Hepatocyte (in vitro differentiated cells): Measurements from ENCODE around the gene TMEFF2. TPM values are rescaled to one million over a fixed set of nuclear protein-coding genes. Genes with fewer than 3 reads are reported as not detected.

Source experiments
- DNase-seq: peaks from one replicate; pipeline ENCODE4 v3.0.0-alpha.2; 2016; ENCODE audit warnings: low spot score
- H2AFZ ChIP-seq: fragments of 200-600 bp; sonication (generic); 2 replicates; pipeline ENCODE4 v1.6.0; 2016; ENCODE audit warnings: antibody characterized with exemption, mild to moderate bottlenecking
- H3K27ac ChIP-seq: fragments of 200-600 bp; sonication (generic); 2 replicates; pipeline ENCODE4 v1.5.1; 2016; ENCODE audit warnings: mild to moderate bottlenecking
- H3K27me3 ChIP-seq: fragments of 200-600 bp; sonication (generic); 2 replicates; pipeline ENCODE4 v1.6.1; 2016
- H3K36me3 ChIP-seq: fragments of 200-600 bp; sonication (generic); replicated peaks from 2 replicates; pipeline ENCODE4 v1.5.1; 2016; ENCODE audit warnings: low read depth; ENCODE audit not compliant: insufficient read depth
- H3K4me1 ChIP-seq: fragments of 200-600 bp; sonication (generic); 2 replicates; pipeline ENCODE4 v1.5.1; 2016; ENCODE audit warnings: mild to moderate bottlenecking, moderate library complexity; ENCODE audit not compliant: insufficient read depth
- H3K4me2 ChIP-seq: fragments of 200-600 bp; sonication (generic); 2 replicates; pipeline ENCODE4 v1.6.0; 2016
- H3K4me3 ChIP-seq: fragments of 200-600 bp; sonication (generic); 2 replicates; pipeline ENCODE4 v1.5.1; 2016; ENCODE audit warnings: mild to moderate bottlenecking
- H3K79me2 ChIP-seq: fragments of 200-600 bp; sonication (generic); 2 replicates; pipeline ENCODE4 v1.6.0; 2017; ENCODE audit warnings: mild to moderate bottlenecking
- H3K9me2 ChIP-seq: fragments of 200-600 bp; sonication (generic); replicated peaks from 2 replicates; pipeline ENCODE4 v1.6.0; 2017; ENCODE audit warnings: mild to moderate bottlenecking; ENCODE audit not compliant: insufficient read depth
- H3K9me3 ChIP-seq: fragments of 200-600 bp; sonication (generic); 2 replicates; pipeline ENCODE4 v1.5.1; 2016; ENCODE audit warnings: low read depth, mild to moderate bottlenecking
- H4K20me1 ChIP-seq: fragments of 200-600 bp; sonication (generic); 2 replicates; pipeline ENCODE4 v1.6.0; 2016; ENCODE audit warnings: mild to moderate bottlenecking; ENCODE audit not compliant: insufficient read depth, poor library complexity, severe bottlenecking
- CTCF ChIP-seq: fragments of 200-600 bp; sonication (generic); IDR thresholded peaks from 2 replicates; pipeline ENCODE4 v1.5.1; 2016; ENCODE audit warnings: antibody characterized with exemption, mild to moderate bottlenecking; ENCODE audit not compliant: poor library complexity
- EZH2 ChIP-seq: fragments of 200-600 bp; sonication (generic); IDR thresholded peaks from 2 replicates; pipeline ENCODE4 v1.6.1; 2016; ENCODE audit warnings: antibody characterized with exemption, mild to moderate bottlenecking, borderline replicate concordance
- EZH2phosphoT487 ChIP-seq: fragments of 200-600 bp; sonication (generic); IDR thresholded peaks from one replicate; pipeline ENCODE4 v1.6.1; 2018; ENCODE audit warnings: antibody characterized with exemption, mild to moderate bottlenecking, low read depth, moderate library complexity; ENCODE audit not compliant: unreplicated experiment, severe bottlenecking
- WGBS: methylation state at CpG from one replicate; pipeline ENCODE4 v1.1.6; 2016; ENCODE audit warnings: low lambda C conversion rate; ENCODE audit errors: missing lambda C conversion rate; 5-methylcytosine and 5-hydroxymethylcytosine counted together
- polyA plus RNA-seq: library from polyadenylated mRNA; unstranded; fragments of >200 nt; fragmentation: Nextera tagmentation; extraction: Ambion mirVana; gene quantifications from 2 replicates; pipeline ENCODE4 v1.2.1, GENCODE V29; 2016
- total RNA-seq: library from RNA; depleted of rRNA; stranded (reverse); fragments of >200 nt; gene quantifications from 2 replicates; pipeline ENCODE4 v1.2.3, GENCODE V29; 2014

The TMEFF2 gene
- total and polyA plus RNA-seq, 2 experiments from 2014 or later = 0.43 to 1.8 TPM

DNA sequence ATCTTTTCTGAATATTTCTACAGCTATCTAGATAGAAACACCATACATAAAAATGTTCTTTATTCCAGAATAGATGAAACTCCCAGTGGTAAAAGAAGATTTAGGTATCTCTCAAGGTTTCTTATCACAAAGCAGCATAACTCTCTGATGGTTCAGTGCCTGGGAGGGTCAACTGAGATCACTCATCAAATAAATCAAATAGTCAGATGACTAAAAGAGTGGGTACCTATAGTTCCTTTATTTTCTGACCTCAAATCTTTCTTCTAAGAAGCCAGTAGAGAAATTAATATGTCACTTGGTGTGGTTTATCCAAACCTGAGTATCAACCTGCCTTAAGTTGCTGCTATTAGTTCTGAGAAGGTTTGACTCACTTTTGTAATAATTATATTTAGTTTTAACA, 120.9 kb downstream of the TMEFF2 start:
- no peak for TF ChIP-seq CTCF
- no peak for TF ChIP-seq EZH2phosphoT487
- TF ChIP-seq EZH2 = no peak
- H3K36me3 ChIP-seq = no peaks in the 10 kb centered on the region
- no peaks in the 10 kb centered on the region for H4K20me1 ChIP-seq
- no peaks in the 10 kb centered on the region for H3K79me2 ChIP-seq
- no peak overlapping the region for H2AFZ ChIP-seq
- no peak for DNase-seq
- no peaks in the 10 kb centered on the region for H3K9me2 ChIP-seq
- H3K27ac ChIP-seq = no peak overlapping the region
- no peaks in the 10 kb centered on the region for H3K4me1 ChIP-seq
- no peaks in the 10 kb centered on the region for H3K27me3 ChIP-seq
- H3K4me3 ChIP-seq = no peak overlapping the region
- no peak overlapping the region for H3K4me2 ChIP-seq
- H3K9me3 ChIP-seq = no peaks in the 10 kb centered on the region

- no peak for DNase-seq
- no peak for TF ChIP-seq EZH2phosphoT487
- TF ChIP-seq CTCF = no peak
- no peak for TF ChIP-seq EZH2
Observed at GRCh38 chr2:192072778-192073177, 122.0 kb downstream of the TMEFF2 start.

DNA sequence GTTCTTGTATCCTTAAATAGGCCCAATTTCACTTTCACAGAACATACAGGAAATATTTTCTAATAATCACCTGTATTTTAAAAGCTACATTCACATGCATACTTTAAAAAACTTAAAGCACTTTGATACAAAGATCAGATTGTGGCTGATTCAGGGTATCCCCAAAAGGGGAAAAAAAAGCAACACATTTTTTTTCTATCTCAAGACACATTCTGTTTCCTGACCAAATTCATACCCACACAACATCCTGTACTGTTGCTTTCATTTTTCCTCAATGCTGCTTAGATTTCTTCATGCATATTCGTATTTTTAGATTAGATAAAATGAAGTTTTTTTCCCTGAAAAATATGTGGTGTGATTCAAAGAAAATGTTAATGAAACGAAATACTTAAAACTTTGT, 122.5 kb downstream of the TMEFF2 start:
- Histone ChIP-seq H3K9me3 (no peaks in the 10 kb centered on the region), H3K4me1 (no peaks in the 10 kb centered on the region), H3K27ac (no peak overlapping the region), H3K9me2 (no peaks in the 10 kb centered on the region), H3K4me3 (no peak overlapping the region), H3K4me2 (no peak overlapping the region), H2AFZ (no peak overlapping the region), H3K79me2 (no peaks in the 10 kb centered on the region), H4K20me1 (no peaks in the 10 kb centered on the region), H3K27me3 (no peaks in the 10 kb centered on the region), H3K36me3 (no peaks in the 10 kb centered on the region)
- no peak for DNase-seq
- no peak for TF ChIP-seq EZH2phosphoT487
- TF ChIP-seq CTCF = no peak
- no peak for TF ChIP-seq EZH2
- WGBS = 81% methylated on average over 2 of the region's 2 CpGs

More at GRCh38 chr2:192072778-192073177, 122.0 kb downstream of the TMEFF2 start:
- Histone ChIP-seq H3K9me2 (no peaks in the 10 kb centered on the region), H3K4me2 (no peak overlapping the region), H4K20me1 (no peaks in the 10 kb centered on the region), H3K79me2 (no peaks in the 10 kb centered on the region), H3K27ac (no peak overlapping the region), H2AFZ (no peak overlapping the region), H3K27me3 (no peaks in the 10 kb centered on the region), H3K36me3 (no peaks in the 10 kb centered on the region), H3K4me1 (no peaks in the 10 kb centered on the region), H3K9me3 (no peaks in the 10 kb centered on the region), H3K4me3 (no peak overlapping the region)
- WGBS = 88% methylated on average over 1 of the region's 1 CpG

DNA sequence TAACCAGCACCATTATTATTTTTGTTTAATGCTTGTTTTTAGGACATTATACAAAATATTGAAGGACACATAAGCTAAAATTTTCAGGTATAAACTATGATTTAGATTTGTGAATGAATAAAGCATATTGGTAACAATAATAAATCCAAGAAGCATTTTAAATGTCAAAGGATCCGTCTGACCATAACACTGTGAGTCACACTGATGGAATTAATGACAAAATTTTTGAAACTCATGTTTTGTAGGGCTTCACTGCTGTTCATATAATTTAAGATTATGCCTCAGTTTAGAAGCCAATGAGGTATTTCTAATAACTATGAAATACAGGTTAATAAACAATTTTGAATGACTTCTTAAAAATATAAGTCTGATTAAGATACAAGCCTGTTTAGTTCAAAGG, 124.6 kb downstream of the TMEFF2 start:
- H3K27ac ChIP-seq = no peak overlapping the region
- 71% methylated on average over 1 of the region's 1 CpG for WGBS

More for the DNA sequence above, 124.6 kb downstream of the TMEFF2 start:
- Histone ChIP-seq H2AFZ (no peak overlapping the region), H3K4me3 (no peak overlapping the region), H3K9me3 (no peaks in the 10 kb centered on the region), H4K20me1 (no peaks in the 10 kb centered on the region), H3K9me2 (no peaks in the 10 kb centered on the region), H3K4me2 (no peak overlapping the region), H3K79me2 (no peaks in the 10 kb centered on the region), H3K4me1 (no peaks in the 10 kb centered on the region), H3K27me3 (no peaks in the 10 kb centered on the region), H3K36me3 (no peaks in the 10 kb centered on the region)
- TF ChIP-seq EZH2 (no peak), CTCF (no peak), EZH2phosphoT487 (no peak)
- DNase-seq = no peak
